ENCODE measurements around the gene RASGRP2.

The RASGRP2 gene

DNA sequence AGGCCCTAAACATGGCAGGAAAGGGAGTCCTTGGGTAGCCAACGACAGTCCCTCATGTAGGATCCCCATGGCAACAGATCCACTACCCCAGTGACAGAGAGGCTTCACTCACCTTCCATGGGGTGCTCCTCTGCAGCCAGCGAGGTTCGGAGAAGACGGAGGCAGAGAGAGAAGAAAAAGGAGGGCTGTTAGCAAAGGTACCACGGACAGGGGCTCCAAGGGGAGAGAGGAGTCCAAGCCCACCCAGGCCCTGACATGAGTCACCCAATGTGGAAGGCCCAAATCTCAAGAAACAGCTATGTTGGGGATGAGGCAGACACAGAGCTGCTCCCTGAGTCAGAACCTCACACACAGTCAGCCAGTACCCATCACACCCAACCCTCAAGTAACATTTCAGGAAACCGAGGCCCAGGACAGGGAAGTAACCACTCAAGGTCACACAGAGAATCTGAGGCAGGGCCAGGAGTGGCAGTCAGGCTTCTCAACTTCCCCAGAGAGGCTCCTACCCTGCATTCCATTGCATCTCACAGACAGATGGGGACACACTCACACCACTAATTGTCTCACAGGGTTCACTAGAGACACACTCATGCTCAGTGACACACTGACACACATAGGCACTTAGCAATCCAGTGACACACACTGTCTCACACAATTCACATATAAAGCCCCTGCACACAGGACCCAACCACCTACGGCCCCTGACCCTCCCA, 46.1 kb downstream of the RASGRP2 start:
- DNase-seq (ENCODE audit: low read depth) = no peak
- in situ Hi-C loops (cut with HindIII; ENCODE audit: low sequenced_read_pairs) = no loop called here
- no peak overlapping the region for H3K4me3 ChIP-seq (ENCODE audit: low read depth, low read length)
- TF ChIP-seq, protein P1, sequence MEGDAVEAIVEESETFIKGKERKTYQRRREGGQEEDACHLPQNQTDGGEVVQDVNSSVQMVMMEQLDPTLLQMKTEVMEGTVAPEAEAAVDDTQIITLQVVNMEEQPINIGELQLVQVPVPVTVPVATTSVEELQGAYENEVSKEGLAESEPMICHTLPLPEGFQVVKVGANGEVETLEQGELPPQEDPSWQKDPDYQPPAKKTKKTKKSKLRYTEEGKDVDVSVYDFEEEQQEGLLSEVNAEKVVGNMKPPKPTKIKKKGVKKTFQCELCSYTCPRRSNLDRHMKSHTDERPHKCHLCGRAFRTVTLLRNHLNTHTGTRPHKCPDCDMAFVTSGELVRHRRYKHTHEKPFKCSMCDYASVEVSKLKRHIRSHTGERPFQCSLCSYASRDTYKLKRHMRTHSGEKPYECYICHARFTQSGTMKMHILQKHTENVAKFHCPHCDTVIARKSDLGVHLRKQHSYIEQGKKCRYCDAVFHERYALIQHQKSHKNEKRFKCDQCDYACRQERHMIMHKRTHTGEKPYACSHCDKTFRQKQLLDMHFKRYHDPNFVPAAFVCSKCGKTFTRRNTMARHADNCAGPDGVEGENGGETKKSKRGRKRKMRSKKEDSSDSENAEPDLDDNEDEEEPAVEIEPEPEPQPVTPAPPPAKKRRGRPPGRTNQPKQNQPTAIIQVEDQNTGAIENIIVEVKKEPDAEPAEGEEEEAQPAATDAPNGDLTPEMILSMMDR (IDR thresholded peaks at IDR 0.05; ENCODE audit: low read depth, low read length, missing control alignments) = no peak

DNA sequence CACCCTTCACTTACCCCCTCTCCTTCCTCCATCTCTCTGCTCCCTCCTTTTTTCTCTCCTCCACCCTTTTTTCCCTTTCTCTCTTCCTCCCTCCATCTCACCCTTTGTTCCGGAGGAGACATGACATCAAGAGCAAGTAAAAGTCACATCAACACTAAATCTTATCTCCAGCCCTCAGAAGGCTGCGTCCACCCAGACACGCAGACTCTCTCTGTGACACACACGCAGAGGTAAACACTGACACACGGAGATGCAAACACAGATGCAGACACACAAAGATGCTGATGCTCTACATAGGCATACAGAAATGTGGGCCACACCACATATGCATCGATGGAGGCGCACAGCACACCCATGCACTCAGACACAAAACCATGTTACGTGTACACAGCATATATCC, 47.9 kb downstream of the RASGRP2 start:
- DNase-seq (ENCODE audit: low read depth) = no peak
- H3K4me3 ChIP-seq (ENCODE audit: low read depth, low read length) = no peak overlapping the region
- TF ChIP-seq, protein P1 (IDR thresholded peaks at IDR 0.05; ENCODE audit: low read depth, low read length, missing control alignments) = no peak
- in situ Hi-C loops (cut with HindIII; ENCODE audit: low sequenced_read_pairs) = no loop called here

DNA sequence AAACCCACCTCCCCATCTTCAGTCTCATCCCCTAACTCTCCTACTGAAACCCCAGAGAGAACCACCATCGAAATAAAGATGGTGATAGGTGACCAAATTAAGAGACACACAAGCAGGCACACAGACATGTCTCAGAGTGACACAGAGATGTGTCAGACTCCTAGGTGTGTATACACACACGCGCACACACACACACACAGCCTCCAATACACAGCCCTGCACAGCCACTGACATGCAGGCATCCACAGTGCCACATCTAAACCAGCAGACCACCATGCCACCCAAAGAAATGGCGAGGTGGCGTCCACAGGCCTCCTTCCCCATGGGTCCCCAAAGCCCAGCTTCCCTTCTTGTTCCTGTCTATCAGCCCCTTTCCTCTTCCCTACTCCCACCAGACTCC, 48.4 kb downstream of the RASGRP2 start:
- TF ChIP-seq, protein P1 (IDR thresholded peaks at IDR 0.05; ENCODE audit: low read depth, low read length, missing control alignments) = no peak
- H3K4me3 ChIP-seq (ENCODE audit: low read depth, low read length) = no peak overlapping the region
- no peak for DNase-seq (ENCODE audit: low read depth)
- in situ Hi-C loops (cut with HindIII; ENCODE audit: low sequenced_read_pairs) = no loop called here

DNA sequence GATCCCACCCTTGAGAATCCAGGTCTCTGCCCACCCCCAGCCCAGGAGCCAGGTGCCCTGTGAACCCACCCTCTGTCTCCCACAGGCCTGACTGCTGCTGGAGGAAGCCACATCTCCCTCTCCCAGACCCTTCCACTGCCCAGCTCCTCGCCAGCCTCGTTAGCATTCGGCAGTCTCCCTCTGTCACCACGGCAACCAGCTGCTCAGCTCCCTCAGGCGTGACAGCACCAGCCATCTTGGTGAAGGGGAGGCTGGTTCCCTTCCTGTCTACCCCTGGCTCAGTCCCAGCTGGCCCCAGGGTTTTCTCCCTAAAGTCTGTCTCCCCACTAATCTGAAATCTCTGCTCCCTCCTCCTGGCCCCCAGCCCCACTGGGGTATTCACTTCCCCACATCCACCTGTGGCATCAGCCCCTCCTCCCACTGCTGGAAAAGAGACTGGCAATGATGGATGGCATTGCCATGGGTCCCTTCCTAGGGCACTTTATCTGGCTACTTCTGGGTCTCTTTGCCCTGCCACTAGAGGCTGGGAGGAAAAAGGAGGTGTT, 49.0 kb downstream of the RASGRP2 start:
- in situ Hi-C loops (cut with HindIII; ENCODE audit: low sequenced_read_pairs) = no loop called here
- no peak for DNase-seq (ENCODE audit: low read depth)
- TF ChIP-seq, protein P1 (IDR thresholded peaks at IDR 0.05; ENCODE audit: low read depth, low read length, missing control alignments) = no peak
- H3K4me3 ChIP-seq (ENCODE audit: low read depth, low read length) = no peak overlapping the region

DNA sequence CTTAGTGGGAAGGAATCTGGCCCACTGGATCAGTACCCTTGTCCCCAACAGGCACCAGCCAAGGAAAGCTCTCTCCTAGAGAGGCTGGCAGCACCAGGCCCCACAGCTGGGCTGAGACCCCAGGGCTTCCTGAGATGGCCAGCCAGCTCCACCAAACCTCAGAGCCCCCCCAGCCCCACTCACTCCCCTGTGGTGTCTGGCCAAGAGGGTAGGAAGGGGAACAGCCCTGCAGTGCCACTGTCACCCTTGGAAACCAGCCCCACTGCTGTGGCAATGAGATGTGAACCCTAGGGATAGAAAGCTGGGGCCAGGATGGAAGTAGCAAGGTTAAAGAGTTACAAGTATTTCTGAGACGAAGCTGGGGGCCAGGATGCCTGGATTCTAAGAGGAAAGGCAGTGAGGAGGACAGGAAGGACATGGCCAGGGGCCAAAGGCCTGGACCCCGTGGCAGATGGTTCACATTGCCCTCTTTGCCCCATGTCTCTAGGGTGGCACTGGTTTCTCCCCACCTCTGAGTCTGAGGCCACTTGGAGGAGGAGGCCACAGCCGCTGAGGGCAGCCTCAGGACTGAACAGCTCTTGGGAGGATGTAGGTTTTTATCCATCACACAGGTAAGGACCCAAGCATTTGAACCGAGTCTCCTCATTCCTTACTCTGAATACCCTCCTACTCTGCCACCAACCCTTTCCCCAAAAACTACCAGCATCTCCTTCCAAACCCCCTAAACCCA, 49.8 kb downstream of the RASGRP2 start:
- TF ChIP-seq, protein P1 (IDR thresholded peaks at IDR 0.05; ENCODE audit: low read depth, low read length, missing control alignments) = no peak
- no peak for DNase-seq (ENCODE audit: low read depth)
- in situ Hi-C loops (cut with HindIII; ENCODE audit: low sequenced_read_pairs) = no loop called here
- H3K4me3 ChIP-seq (ENCODE audit: low read depth, low read length) = no peak overlapping the region

DNA sequence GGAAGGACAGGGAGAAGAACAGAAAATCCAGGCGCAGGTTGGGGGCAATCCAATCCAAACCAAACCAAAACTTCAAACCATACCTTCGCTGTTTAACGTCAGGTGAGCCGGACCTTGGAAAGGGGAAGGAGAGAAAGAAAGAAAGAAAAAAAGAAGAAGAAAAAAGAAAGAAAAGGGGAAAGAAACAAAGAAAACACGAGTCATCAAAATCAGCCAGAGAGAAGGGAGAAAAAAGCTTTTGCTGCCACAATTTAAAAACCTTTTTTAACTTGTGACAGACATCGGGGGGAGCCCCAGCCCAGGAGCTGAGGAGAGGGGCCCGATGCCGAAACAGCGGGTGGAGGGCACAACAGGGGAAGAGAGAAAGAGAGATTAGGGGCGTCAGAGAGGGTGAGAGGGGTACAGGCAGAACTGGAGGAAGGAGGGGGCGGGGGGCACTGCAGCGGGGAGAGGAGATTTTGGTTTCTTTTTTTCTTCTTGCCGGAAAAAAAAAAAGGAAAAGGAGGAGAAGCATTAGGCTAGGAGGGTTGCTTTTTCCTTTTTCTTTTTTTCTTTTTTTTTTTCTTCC, 51.1 kb downstream of the RASGRP2 start:
- DNase-seq (ENCODE audit: low read depth) = no peak
- in situ Hi-C loops (cut with HindIII; ENCODE audit: low sequenced_read_pairs) = no loop called here
- no peak overlapping the region for H3K4me3 ChIP-seq (ENCODE audit: low read depth, low read length)
- TF ChIP-seq, protein P1 (IDR thresholded peaks at IDR 0.05; ENCODE audit: low read depth, low read length, missing control alignments) = no peak

Measured in astrocyte of the cerebellum (primary cell).